ENCODE data around the gene SLC22A7.

DNA sequence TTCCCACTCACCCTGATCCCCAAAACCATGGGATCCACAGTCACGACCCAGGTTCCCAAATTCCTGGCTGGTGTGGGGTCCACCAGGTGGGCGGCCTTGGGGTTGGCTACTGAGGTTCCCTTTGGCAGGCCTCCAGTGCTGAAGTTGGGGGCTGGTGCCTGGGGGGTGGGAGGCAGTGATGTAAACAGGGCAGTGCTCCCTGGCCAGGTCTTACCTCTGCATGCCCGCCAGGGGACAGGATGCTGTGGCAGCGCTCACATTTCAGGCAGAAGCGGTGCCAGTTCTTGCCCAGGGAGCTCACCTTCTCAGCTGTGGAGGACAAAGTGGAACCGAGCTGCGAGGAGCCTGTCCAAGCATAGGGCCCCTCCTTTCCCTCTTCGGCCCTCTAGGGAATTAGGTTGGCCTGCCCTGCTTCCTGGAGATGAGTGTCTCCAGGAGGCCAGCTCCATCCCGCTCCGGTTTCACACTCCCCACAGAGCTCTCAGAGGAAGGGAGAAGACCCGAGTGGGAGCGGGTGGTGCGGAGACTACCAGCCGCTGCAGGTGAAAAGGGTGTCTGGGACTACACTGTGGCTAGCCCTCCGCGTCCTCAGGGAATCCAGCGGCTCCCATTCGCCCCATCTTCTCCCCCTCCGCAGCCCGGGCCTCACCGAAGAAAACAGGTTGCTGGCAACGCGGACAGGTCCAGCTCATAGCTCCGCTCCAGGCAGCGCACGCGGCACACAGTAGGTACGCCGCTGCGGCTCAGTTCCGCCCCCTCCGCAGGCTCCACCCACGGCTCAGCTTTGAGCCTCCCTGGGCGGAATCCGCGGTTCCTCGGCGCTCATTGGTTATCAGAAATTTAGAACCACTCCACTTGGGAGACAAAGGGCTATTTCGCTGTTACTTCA is 10.3 kb downstream of the SLC22A7 start, which contains the start of gene CRIP3:
- TF ChIP-seq, protein P1, sequence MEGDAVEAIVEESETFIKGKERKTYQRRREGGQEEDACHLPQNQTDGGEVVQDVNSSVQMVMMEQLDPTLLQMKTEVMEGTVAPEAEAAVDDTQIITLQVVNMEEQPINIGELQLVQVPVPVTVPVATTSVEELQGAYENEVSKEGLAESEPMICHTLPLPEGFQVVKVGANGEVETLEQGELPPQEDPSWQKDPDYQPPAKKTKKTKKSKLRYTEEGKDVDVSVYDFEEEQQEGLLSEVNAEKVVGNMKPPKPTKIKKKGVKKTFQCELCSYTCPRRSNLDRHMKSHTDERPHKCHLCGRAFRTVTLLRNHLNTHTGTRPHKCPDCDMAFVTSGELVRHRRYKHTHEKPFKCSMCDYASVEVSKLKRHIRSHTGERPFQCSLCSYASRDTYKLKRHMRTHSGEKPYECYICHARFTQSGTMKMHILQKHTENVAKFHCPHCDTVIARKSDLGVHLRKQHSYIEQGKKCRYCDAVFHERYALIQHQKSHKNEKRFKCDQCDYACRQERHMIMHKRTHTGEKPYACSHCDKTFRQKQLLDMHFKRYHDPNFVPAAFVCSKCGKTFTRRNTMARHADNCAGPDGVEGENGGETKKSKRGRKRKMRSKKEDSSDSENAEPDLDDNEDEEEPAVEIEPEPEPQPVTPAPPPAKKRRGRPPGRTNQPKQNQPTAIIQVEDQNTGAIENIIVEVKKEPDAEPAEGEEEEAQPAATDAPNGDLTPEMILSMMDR (IDR thresholded peaks at IDR 0.05), result peak in 2 of 4 experiments; percentile 32 to 46
- TF ChIP-seq POLR2A (IDR thresholded peaks at IDR 0.05), result no peak
- no peak for TF ChIP-seq POLR2AphosphoS5 (IDR thresholded peaks at IDR 0.05)

Data from prostate gland (tissue), 2 donors.